Coronary artery (tissue), 2 donors: ENCODE results near the gene HSD17B4.
A peak's percentile ranks its signal among the peaks of the same experiment; 100 is the strongest.
"Not testable (repeated sequence)": the region's sequence is repeated elsewhere in the genome, so short reads cannot be mapped to it uniquely, and the experiment has no call there.

Source experiments
- DNase-seq: peaks from one replicate; pipeline ENCODE4 v3.0.0-alpha.2; 2017; ENCODE audit warnings: low spot score
- H3K27ac ChIP-seq, 2 donors: fragments of 200-600 bp; sonication (generic); one replicate each; pipeline ENCODE4 v1.5.1; 2016 to 2019
- H3K4me3 ChIP-seq: fragments of 200-600 bp; sonication (generic); 2 replicates; pipeline ENCODE4 v1.5.1; 2016; ENCODE audit warnings: mild to moderate bottlenecking, moderate library complexity
- TF ChIP-seq, protein P1 (sequence below): fragments of 200-600 bp; sonication (generic); IDR thresholded peaks from one replicate; pipeline ENCODE4 v1.5.1; 2019; ENCODE audit warnings: antibody characterized with exemption

Gene HSD17B4

DNA sequence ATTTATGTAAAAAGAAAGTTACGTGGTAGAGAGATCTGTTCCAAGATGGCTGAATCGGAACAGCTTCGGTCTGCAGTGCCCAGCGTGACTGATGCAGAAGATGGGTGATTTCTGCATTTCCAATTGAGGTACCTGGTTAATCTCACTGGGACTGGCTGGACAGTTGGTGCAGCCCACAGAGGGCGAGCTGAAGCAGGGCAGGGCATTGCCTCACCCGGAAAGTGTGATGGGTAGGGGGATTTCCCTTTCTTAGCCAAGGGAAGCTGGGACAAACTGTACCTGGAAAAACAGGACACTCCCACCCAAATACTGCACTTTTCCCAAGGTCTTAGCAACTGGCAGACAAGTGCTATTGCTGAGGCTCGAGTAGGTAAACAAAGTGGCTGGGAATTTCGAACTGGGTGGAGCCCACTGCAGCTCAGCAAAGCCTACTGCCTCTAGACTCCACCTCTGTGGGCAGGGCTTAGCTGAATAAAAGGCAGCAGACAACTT, 13.1 kb upstream of the HSD17B4 start:
- no peak overlapping the region for H3K27ac ChIP-seq
- no peak for DNase-seq
- TF ChIP-seq, protein P1, sequence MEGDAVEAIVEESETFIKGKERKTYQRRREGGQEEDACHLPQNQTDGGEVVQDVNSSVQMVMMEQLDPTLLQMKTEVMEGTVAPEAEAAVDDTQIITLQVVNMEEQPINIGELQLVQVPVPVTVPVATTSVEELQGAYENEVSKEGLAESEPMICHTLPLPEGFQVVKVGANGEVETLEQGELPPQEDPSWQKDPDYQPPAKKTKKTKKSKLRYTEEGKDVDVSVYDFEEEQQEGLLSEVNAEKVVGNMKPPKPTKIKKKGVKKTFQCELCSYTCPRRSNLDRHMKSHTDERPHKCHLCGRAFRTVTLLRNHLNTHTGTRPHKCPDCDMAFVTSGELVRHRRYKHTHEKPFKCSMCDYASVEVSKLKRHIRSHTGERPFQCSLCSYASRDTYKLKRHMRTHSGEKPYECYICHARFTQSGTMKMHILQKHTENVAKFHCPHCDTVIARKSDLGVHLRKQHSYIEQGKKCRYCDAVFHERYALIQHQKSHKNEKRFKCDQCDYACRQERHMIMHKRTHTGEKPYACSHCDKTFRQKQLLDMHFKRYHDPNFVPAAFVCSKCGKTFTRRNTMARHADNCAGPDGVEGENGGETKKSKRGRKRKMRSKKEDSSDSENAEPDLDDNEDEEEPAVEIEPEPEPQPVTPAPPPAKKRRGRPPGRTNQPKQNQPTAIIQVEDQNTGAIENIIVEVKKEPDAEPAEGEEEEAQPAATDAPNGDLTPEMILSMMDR = no peak

DNA sequence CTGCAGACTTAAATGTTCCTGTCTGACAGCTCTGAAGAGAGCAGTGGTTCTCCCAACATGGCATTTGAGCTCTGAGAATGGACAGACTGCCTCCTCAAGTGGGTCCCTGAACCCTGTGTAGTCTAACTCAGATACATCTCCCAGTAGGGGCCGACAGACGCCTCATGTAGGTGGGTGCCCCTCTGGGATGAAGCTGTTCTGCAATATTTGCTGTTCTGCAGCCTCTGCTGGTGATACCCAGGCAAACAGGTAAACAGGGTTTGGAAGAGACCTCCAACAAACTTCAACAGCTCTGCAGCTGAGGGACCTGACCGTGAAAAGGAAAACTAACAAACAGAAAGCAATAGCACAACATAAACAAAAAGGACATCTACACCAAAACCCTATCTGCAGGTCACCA, 12.7 kb upstream of the HSD17B4 start:
- not testable (repeated sequence) for H3K4me3 ChIP-seq, H3K27ac ChIP-seq, DNase-seq

More for the DNA sequence above, 13.1 kb upstream of the HSD17B4 start:
- peak overlapping the region; percentile 43 for H3K4me3 ChIP-seq

DNA sequence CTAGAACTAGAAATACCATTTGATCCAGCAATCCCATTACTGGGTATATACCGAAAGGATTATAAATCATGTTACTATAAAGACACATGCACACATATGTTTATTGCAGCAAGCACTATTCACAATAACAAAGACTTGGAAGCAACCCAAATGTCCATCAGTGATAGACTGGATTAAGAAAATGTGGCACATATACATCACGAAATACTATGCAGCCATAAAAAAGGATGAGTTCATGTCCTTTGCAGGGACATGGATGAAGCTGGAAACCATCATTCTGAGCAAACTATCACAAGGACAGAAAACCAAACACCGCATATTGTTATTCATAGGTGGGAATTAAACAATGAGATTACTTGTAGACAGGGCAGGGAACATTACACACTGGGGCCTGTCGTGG, 7.7 kb upstream of the HSD17B4 start:
- DNase-seq = not testable (repeated sequence)

DNA sequence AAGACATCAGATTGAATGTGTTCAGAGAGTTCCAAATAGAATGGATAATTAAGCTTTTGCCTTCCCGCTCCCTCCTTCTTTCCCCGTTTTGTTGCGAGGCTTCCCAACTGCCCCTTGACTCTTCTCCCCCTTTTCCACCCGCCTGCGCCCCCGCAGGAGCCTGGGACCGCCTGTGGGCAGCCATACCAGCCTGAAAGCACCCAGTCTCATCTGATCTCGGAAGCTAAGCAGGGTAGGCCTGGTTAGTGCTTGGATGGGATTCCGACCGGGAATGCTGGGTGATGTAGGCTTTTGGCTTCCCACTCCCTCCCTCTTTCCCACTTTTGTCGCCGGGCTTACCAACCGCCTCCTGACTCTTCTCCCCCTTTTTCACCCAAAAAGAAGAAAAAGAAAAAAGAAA, 6.8 kb upstream of the HSD17B4 start:
- no peak overlapping the region for H3K4me3 ChIP-seq
- DNase-seq = no peak
- TF ChIP-seq, protein P1 = no peak
- no peak overlapping the region for H3K27ac ChIP-seq

More for the DNA sequence above, 7.7 kb upstream of the HSD17B4 start:
- not testable (repeated sequence) for H3K27ac ChIP-seq, H3K4me3 ChIP-seq

DNA sequence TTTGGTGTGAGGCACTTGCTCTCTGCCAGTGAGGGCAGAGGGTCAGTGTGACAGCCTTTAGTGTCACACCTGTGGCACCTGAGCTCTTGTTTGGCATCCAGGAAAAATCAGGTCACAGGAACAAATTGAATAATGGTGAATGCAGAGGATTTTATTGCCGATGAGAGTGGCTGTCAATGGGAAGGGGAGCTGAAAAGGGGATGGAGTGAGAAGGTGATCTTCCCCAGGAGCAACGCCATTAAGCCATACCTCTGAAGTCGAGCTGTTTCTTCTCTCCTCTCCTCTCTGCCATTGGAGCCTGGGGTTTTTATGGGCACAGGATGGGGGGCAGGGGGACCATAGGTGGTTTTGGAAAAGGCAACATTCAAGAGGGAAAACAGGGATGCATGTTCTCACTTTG, 2.4 kb upstream of the HSD17B4 start:
- TF ChIP-seq, protein P1 = no peak
- no peak for DNase-seq
- Histone ChIP-seq H3K4me3 (no peak overlapping the region), H3K27ac (no peak overlapping the region)

DNA sequence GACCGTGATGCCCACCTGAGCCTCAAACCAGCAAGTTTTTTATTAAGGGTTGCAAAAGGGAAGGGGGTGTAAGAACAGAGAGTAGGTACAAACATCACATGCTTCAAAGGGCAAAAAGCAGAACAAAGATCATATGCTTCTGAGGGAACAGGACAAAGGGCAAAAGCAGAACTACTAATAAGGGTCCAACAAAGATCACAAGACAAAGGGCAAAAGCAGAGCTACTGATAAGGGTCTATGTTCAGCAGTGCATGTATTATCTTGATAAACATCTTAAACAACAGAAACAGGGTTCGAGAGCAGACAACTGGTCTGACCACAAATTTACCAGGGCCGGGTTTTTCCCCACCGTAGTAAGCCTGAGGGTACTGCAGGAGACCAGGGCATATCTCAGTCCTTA, 1.7 kb upstream of the HSD17B4 start:
- not testable (repeated sequence) for H3K4me3 ChIP-seq, DNase-seq, H3K27ac ChIP-seq

DNA sequence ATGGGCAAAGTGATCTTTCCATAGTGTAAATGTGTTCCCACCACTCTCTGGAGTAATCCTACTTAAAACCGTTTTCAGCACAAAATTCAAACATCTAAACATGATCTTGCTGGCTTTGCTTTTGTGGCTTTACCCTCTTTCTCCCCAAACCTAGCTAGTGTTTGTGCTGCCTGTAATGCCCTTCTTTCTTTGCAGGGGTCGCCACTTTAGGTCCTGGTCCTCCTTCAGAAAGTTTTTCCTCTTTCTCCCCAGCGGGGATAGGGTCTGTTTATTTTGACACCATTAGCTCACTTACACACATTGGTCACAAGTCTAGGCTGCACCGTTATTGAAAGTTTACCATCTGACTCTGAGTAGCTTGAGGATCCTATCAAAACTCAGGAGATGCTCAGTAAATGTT, 736 bp upstream of the HSD17B4 start:
- Histone ChIP-seq H3K4me3 (no peak overlapping the region), H3K27ac (no peak overlapping the region)
- TF ChIP-seq, protein P1 = no peak
- no peak for DNase-seq

DNA sequence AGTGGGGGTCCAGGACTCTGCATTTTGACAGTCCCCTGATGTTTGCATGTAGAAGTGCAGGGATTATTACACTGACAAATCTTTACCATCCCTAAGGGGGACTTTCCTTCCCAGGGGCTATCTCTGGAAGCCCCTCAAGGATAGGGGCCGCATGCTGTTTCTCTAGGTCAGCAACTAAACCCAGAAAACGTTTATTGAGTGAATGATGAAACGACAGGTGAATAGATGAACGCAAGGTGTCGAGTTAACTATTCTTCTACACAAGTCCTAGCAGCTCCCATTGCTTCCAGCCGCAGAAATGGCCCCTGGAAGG, 281 bp upstream of the HSD17B4 start:
- H3K4me3 ChIP-seq = peak overlapping the region; percentile 91
- TF ChIP-seq, protein P1 = no peak
- H3K27ac ChIP-seq = peak overlapping the region in 1 of 2 donors; percentile 92
- no peak for DNase-seq

DNA sequence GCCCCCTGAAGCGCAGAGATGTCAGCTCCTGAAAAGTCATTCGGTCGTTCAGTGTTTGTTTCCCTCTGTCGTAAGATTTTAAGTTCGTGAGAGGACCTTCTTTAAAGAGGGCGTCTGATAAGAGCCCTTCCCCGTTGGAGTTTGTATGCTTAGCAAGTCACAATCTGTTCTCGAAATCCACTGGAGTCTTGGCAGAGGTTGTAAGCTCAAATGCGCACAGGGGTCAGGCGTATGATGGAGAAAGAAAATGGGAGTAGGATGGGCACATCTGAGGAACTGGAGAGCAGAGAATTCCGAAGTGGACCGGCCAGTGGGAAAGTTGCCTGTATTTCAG, 710 bp downstream of the HSD17B4 start:
- peak overlapping the region; percentile 78 to 92 for H3K27ac ChIP-seq
- peak overlapping the region; percentile 91 for H3K4me3 ChIP-seq
- TF ChIP-seq, protein P1 = no peak
- DNase-seq = no peak
